Fibroblast of peridontal ligament (primary cell): ENCODE data around the gene ME1.
"Not testable (repeated sequence)": the region's sequence is repeated elsewhere in the genome, so short reads cannot be mapped to it uniquely, and the experiment has no call there.

Experiments
- DNase-seq: peaks from one replicate; pipeline ENCODE4 v3.0.0-alpha.2; 2010; ENCODE audit errors: extremely low read depth

The ME1 gene

GRCh38 chr6:83191974-83192373, 238.9 kb downstream of the ME1 start:
- DNase-seq: not testable (repeated sequence)

GRCh38 chr6:83190626-83191025, 240.2 kb downstream of the ME1 start:
- no peak for DNase-seq

- DNase-seq: no peak
These were observed 242.3 kb downstream of the ME1 start for GRCh38 chr6:83188501-83188900.

- no peak for DNase-seq
These were observed 245.8 kb downstream of the ME1 start for GRCh38 chr6:83185096-83185495.

- DNase-seq: peak; percentile 87
These were observed 247.6 kb downstream of the ME1 start for GRCh38 chr6:83183082-83183828.

- no peak for DNase-seq
These were observed 248.7 kb downstream of the ME1 start for GRCh38 chr6:83182114-83182513.

GRCh38 chr6:83180426-83180950, 250.4 kb downstream of the ME1 start:
- DNase-seq: no peak

- DNase-seq: no peak
These were observed 254.6 kb downstream of the ME1 start for GRCh38 chr6:83176246-83176645.

- no peak for DNase-seq
These were observed 261.3 kb downstream of the ME1 start for GRCh38 chr6:83169511-83169910.

- DNase-seq: no peak
These were observed 261.7 kb downstream of the ME1 start for GRCh38 chr6:83169106-83169505.

- DNase-seq: no peak
These were observed 262.3 kb downstream of the ME1 start for GRCh38 chr6:83168556-83168955.

- DNase-seq: no peak
These were observed 263.0 kb downstream of the ME1 start for GRCh38 chr6:83167726-83168278.
